Mucosa of gallbladder (tissue), 1 donor: Measurements from ENCODE around the gene GRIN3B. TPM values are rescaled to one million over a fixed set of nuclear protein-coding genes. Genes with fewer than 3 reads are reported as not detected.

Source experiments
- DNase-seq: peaks from one replicate; pipeline ENCODE4 v3.0.0-alpha.2; 2020; ENCODE audit warnings: low spot score
- total RNA-seq: library from RNA; stranded (reverse); gene quantifications from one replicate; pipeline ENCODE4 v1.2.1, GENCODE V29; 2021
- donor health status: DM: no; HTN: no; CAD: no.

The GRIN3B gene
- total RNA-seq, 1 donor from 2014 or later = 0.06 TPM

GRCh38 chr19:991174-991931, 8.9 kb upstream of the GRIN3B start:
- DNase-seq = no peak

- no peak for DNase-seq
Observed at GRCh38 chr19:991932-992669, 8.1 kb upstream of the GRIN3B start.

GRCh38 chr19:992670-993055, 7.6 kb upstream of the GRIN3B start:
- DNase-seq = no peak

- no peak for DNase-seq
Observed at GRCh38 chr19:993361-993830, 6.8 kb upstream of the GRIN3B start.

- no peak for DNase-seq
Observed at GRCh38 chr19:993831-994393, 6.3 kb upstream of the GRIN3B start.

GRCh38 chr19:994516-994915, 5.7 kb upstream of the GRIN3B start:
- no peak for DNase-seq

- no peak for DNase-seq
Observed at GRCh38 chr19:995051-995827, 5.0 kb upstream of the GRIN3B start.

- DNase-seq = no peak
Observed at GRCh38 chr19:996051-996838, 4.0 kb upstream of the GRIN3B start.

GRCh38 chr19:998064-998463, 2.2 kb upstream of the GRIN3B start:
- DNase-seq = no peak

GRCh38 chr19:999379-999719, 870 bp upstream of the GRIN3B start:
- DNase-seq = no peak

GRCh38 chr19:1000591-1001537, 645 bp downstream of the GRIN3B start:
- DNase-seq = no peak

- DNase-seq = no peak
Observed at GRCh38 chr19:1001538-1002166, 1.4 kb downstream of the GRIN3B start.

GRCh38 chr19:1002600-1002999, 2.4 kb downstream of the GRIN3B start:
- no peak for DNase-seq

GRCh38 chr19:1003283-1003682, 3.1 kb downstream of the GRIN3B start:
- DNase-seq = no peak

- no peak for DNase-seq
Observed at GRCh38 chr19:1004204-1004802, 4.1 kb downstream of the GRIN3B start.

GRCh38 chr19:1004803-1005664, 4.8 kb downstream of the GRIN3B start:
- no peak for DNase-seq

- no peak for DNase-seq
Observed at GRCh38 chr19:1006711-1007398, 6.6 kb downstream of the GRIN3B start.
